Measurements from ENCODE around the gene SPNS3. TPM values are rescaled to one million over a fixed set of nuclear protein-coding genes. Genes with fewer than 3 reads are reported as not detected.

SPNS3 gene
- total and polyA plus RNA-seq, 7 donors, result 1.6 TPM; not detected in 6

- Histone ChIP-seq H3K4me3 (no peak overlapping the region), H3K27me3 (no peaks in the 10 kb centered on the region), H3K36me3 (no peaks in the 10 kb centered on the region), H3K27ac (no peak overlapping the region), H3K4me1 (no peaks in the 10 kb centered on the region), H3K9me3 (no peaks in the 10 kb centered on the region)
- 78 to 93% methylated on average over 13 of the region's 13 CpGs for WGBS, 2 donors
- DNase-seq, result no peak
- TF ChIP-seq EP300 (IDR thresholded peaks at IDR 0.05), result no peak
- TF ChIP-seq POLR2AphosphoS5 (IDR thresholded peaks at IDR 0.05), result no peak
- TF ChIP-seq POLR2A (IDR thresholded peaks at IDR 0.05), result no peak
- no peak for TF ChIP-seq CTCF (IDR thresholded peaks at IDR 0.05)
- intact Hi-C loops (cut with DNase I), result no loop called here
These were observed 40.4 kb downstream of the SPNS3 start for GRCh38 chr17:4474093-4474492.

- Histone ChIP-seq H3K9me3 (no peaks in the 10 kb centered on the region), H3K27me3 (no peaks in the 10 kb centered on the region), H3K36me3 (no peaks in the 10 kb centered on the region), H3K4me3 (no peak overlapping the region), H3K4me1 (no peaks in the 10 kb centered on the region), H3K27ac (no peak overlapping the region)
- WGBS, 2 donors, result 90 to 94% methylated on average over 9 of the region's 9 CpGs
- DNase-seq, result no peak
- intact Hi-C loops (cut with DNase I), result no loop called here
- no peak for TF ChIP-seq EP300 (IDR thresholded peaks at IDR 0.05)
These were observed 41.3 kb downstream of the SPNS3 start for GRCh38 chr17:4475001-4475400.

- WGBS, 2 donors, result 80 to 85% methylated on average over 7 of the region's 7 CpGs
- TF ChIP-seq CTCF (IDR thresholded peaks at IDR 0.05) (no peak), POLR2A (IDR thresholded peaks at IDR 0.05) (no peak), EP300 (IDR thresholded peaks at IDR 0.05) (no peak), POLR2AphosphoS5 (IDR thresholded peaks at IDR 0.05) (no peak)
- H3K4me3 ChIP-seq, result no peak overlapping the region
- no peaks in the 10 kb centered on the region for H3K9me3 ChIP-seq
- no peak overlapping the region for H3K27ac ChIP-seq
- H3K36me3 ChIP-seq, result no peaks in the 10 kb centered on the region
- intact Hi-C loops (cut with DNase I), result no loop called here
- no peaks in the 10 kb centered on the region for H3K27me3 ChIP-seq
- no peaks in the 10 kb centered on the region for H3K4me1 ChIP-seq
- no peak for DNase-seq
These were observed 41.7 kb downstream of the SPNS3 start for GRCh38 chr17:4475463-4475862.

- no peaks in the 10 kb centered on the region for H3K4me1 ChIP-seq
- H3K9me3 ChIP-seq, result no peaks in the 10 kb centered on the region
- H3K27ac ChIP-seq, result no peak overlapping the region
These were observed 42.3 kb downstream of the SPNS3 start for GRCh38 chr17:4476017-4476416.

GRCh38 chr17:4476511-4477070 is 42.9 kb downstream of the SPNS3 start:
- H3K27me3 ChIP-seq, result no peaks in the 10 kb centered on the region
- H3K36me3 ChIP-seq, result no peaks in the 10 kb centered on the region
- no peaks in the 10 kb centered on the region for H3K4me1 ChIP-seq
- WGBS, 2 donors, result 28 to 71% methylated on average over 19 of the region's 19 CpGs
- intact Hi-C loops (cut with DNase I), result no loop called here
- H3K4me3 ChIP-seq, result no peak overlapping the region
- H3K27ac ChIP-seq, result no peak overlapping the region
- DNase-seq, result no peak
- no peaks in the 10 kb centered on the region for H3K9me3 ChIP-seq
- TF ChIP-seq CTCF (IDR thresholded peaks at IDR 0.05) (no peak), POLR2AphosphoS5 (IDR thresholded peaks at IDR 0.05) (no peak), EP300 (IDR thresholded peaks at IDR 0.05) (no peak), POLR2A (IDR thresholded peaks at IDR 0.05) (no peak)

More at GRCh38 chr17:4476017-4476416, 42.3 kb downstream of the SPNS3 start:
- intact Hi-C loops (cut with DNase I), result no loop called here
- TF ChIP-seq POLR2AphosphoS5 (IDR thresholded peaks at IDR 0.05) (no peak), EP300 (IDR thresholded peaks at IDR 0.05) (no peak), POLR2A (IDR thresholded peaks at IDR 0.05) (no peak), CTCF (IDR thresholded peaks at IDR 0.05) (no peak)
- H3K36me3 ChIP-seq, result no peaks in the 10 kb centered on the region
- H3K4me3 ChIP-seq, result no peak overlapping the region
- 21 to 60% methylated on average over 14 of the region's 14 CpGs for WGBS, 2 donors
- no peak for DNase-seq
- no peaks in the 10 kb centered on the region for H3K27me3 ChIP-seq
